ENCODE measurements around the gene ETV1. TPM values are rescaled to one million over a fixed set of nuclear protein-coding genes. Genes with fewer than 3 reads are reported as not detected.

ETV1 gene
- total and polyA plus RNA-seq, 4 donors: 12.7 to 85.3 (median 45.1) TPM

Small RNAs within 50 kb of the gene (small RNA-seq; reads per million reads assigned to genes)
- not detected for gene RF00019 (ENCODE audit: low replicate concordance)
